ENCODE results near the gene ZC3H13. TPM values are rescaled to one million over a fixed set of nuclear protein-coding genes. Genes with fewer than 3 reads are reported as not detected.

The ZC3H13 gene
- total RNA-seq, 1 donor, result 21.2 TPM

DNA sequence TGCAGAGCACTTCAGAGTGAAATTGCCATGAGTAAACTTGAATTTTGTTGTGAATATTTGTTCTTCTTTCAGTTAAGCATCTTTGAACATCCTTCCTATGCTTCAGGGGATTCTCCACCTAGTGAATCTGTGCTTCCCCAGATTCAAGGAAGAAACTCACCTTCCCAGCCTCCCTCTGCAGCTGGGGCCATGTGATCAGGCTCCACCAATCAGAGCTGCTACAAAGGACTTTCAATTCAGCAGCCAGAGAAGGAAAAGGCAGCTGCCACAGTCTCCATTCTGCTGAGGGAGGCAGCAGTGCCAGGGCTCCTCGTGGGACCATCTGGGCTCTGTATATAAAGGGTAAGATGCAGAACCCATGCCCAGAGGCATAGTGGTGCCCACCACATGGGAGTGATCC, 111.3 kb downstream of the ZC3H13 start:
- H3K4me3 ChIP-seq (ENCODE audit: low read depth, low read length), result no peak overlapping the region
- no peak for DNase-seq (ENCODE audit: low read depth)
- no peak for TF ChIP-seq CTCF (IDR thresholded peaks at IDR 0.05; ENCODE audit: insufficient read depth, low read depth, low read length)

DNA sequence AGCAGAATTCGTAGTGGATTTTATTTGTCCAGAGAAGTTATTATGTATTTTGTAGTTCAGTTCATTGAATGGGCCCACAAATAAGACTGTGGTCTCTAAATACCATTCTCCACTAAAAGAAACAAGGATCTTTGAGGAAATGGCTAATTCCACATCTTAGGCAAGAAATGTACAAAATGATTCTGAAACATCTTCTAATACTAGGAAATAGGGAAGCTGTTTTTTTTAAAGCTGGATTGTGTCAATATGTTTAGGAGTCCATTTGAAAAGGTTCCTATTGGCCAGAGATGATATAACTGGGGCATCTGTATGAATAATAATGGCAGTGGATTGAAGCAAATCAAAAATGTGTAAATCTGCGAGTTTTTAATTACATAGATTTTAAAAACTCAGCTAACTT, 112.5 kb downstream of the ZC3H13 start:
- DNase-seq (ENCODE audit: low read depth), result no peak
- TF ChIP-seq CTCF (IDR thresholded peaks at IDR 0.05; ENCODE audit: insufficient read depth, low read depth, low read length), result no peak
- H3K4me3 ChIP-seq (ENCODE audit: low read depth, low read length), result no peak overlapping the region

- H3K4me3 ChIP-seq (ENCODE audit: low read depth, low read length), result no peak overlapping the region
- no peak for TF ChIP-seq CTCF (IDR thresholded peaks at IDR 0.05; ENCODE audit: insufficient read depth, low read depth, low read length)
Observed at GRCh38 chr13:45936621-45937020, 115.9 kb downstream of the ZC3H13 start.

GRCh38 chr13:45934283-45934682, 118.3 kb downstream of the ZC3H13 start:
- H3K4me3 ChIP-seq (ENCODE audit: low read depth, low read length), result no peak overlapping the region
- no peak for TF ChIP-seq CTCF (IDR thresholded peaks at IDR 0.05; ENCODE audit: insufficient read depth, low read depth, low read length)
- DNase-seq (ENCODE audit: low read depth), result no peak

More at GRCh38 chr13:45936621-45937020, 115.9 kb downstream of the ZC3H13 start:
- DNase-seq (ENCODE audit: low read depth), result no peak

DNA sequence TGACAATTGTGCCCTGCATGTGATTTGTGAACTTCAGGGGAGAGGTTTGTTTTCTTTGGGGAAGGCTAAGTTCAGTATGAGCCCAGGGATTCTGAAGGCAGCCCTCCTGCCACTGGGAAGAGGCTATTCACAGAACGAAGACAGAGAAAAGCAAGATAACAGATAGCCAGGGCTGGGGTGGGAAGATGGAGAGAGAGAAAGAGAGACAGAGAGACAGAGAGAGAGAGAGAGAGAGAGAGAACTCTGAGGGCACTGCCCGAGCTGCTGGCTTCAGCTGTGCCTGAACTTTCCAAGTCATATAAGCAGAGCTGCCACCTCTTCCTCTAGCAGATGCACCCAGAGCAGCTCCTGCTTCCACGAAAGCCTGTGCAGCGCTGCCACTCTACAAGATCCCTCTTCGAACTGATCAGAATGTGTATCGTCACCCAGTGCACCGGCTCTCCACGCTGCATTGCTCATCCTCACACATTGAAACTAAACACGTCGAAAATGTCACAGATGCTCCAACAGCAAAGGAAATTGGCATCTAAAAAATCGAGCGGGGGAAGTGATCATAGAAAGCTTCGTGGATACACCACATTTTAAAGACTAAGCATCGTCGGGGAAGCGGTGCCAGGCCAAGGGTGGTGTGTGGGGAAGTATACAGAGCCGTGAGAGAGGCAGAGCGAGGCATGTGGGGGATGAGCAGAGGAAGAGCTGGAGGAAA, 119.2 kb downstream of the ZC3H13 start:
- no peak overlapping the region for H3K4me3 ChIP-seq (ENCODE audit: low read depth, low read length)
- no peak for DNase-seq (ENCODE audit: low read depth)
- no peak for TF ChIP-seq CTCF (IDR thresholded peaks at IDR 0.05; ENCODE audit: insufficient read depth, low read depth, low read length)

- H3K4me3 ChIP-seq (ENCODE audit: low read depth, low read length), result no peak overlapping the region
- DNase-seq (ENCODE audit: low read depth), result no peak
- no peak for TF ChIP-seq CTCF (IDR thresholded peaks at IDR 0.05; ENCODE audit: insufficient read depth, low read depth, low read length)
Observed at GRCh38 chr13:45932676-45933075, 119.9 kb downstream of the ZC3H13 start.

DNA sequence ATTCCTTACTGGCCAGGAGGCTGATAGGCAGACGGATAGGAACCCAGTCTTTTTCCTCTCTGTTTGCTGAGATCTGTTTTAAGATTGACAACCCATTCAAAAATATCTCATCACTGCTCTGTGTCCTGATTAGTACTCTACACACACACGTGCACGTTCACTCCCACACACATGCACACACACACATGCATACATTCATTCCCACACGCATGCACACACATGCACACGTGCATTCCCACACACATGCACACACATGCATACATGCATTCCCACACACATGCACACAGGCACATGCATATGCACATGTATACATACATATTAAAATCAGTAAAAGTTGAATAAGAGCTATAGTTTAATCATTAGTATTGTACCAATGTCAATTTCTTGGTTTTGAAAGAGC, 120.4 kb downstream of the ZC3H13 start:
- DNase-seq (ENCODE audit: low read depth), result no peak
- TF ChIP-seq CTCF (IDR thresholded peaks at IDR 0.05; ENCODE audit: insufficient read depth, low read depth, low read length), result no peak

More for the DNA sequence above, 120.4 kb downstream of the ZC3H13 start:
- H3K4me3 ChIP-seq (ENCODE audit: low read depth, low read length), result no peak overlapping the region
